Measurements from ENCODE around the gene TSACC.

Gene TSACC

GRCh38 chr1:156378557-156378956 lies 40.2 kb downstream of the TSACC start:
- POLR2A ChIA-PET: no interaction called here
- CTCF ChIA-PET: interaction anchor here (1.3 to 17.1 kb wide), 5 partner anchors 7 to 185 kb away, joined by 3 to 480 read pairs (median 4); no protein-coding TSS in a partner anchor
- no peak for DNase-seq (ENCODE audit: extremely low spot score)
- TF ChIP-seq CTCF (IDR thresholded peaks at IDR 0.05; ENCODE audit: control extremely low read depth, extremely low read depth, low read depth, missing control alignments): no peak

- no peak for TF ChIP-seq CTCF (IDR thresholded peaks at IDR 0.05; ENCODE audit: control extremely low read depth, extremely low read depth, low read depth, missing control alignments)
- POLR2A ChIA-PET: interaction anchor here (0.7 kb wide), 1 partner anchor 95 kb away, joined by 6 read pairs; no protein-coding TSS in a partner anchor
- CTCF ChIA-PET: interaction anchor here (1.3 to 17.1 kb wide), 3 partner anchors 10 to 71 kb away, joined by 3 to 480 read pairs (median 3); no protein-coding TSS in a partner anchor
- no peak for DNase-seq (ENCODE audit: extremely low spot score)
Measured at GRCh38 chr1:156379420-156380165, 41.3 kb downstream of the TSACC start.

GRCh38 chr1:156382561-156382960 lies 44.2 kb downstream of the TSACC start:
- CTCF ChIA-PET: interaction anchor here (0.7 to 17.1 kb wide), 14 partner anchors 10 to 262 kb away, joined by 3 to 480 read pairs (median 6); partner anchors contain the start of gene TTC24
- no peak for DNase-seq (ENCODE audit: extremely low spot score)
- TF ChIP-seq CTCF (IDR thresholded peaks at IDR 0.05; ENCODE audit: control extremely low read depth, extremely low read depth, low read depth, missing control alignments): no peak
- POLR2A ChIA-PET: no interaction called here

- CTCF ChIA-PET: interaction anchor here (1.0 to 17.1 kb wide), 14 partner anchors 10 to 261 kb away, joined by 3 to 480 read pairs (median 6); no protein-coding TSS in a partner anchor
- TF ChIP-seq CTCF (IDR thresholded peaks at IDR 0.05; ENCODE audit: control extremely low read depth, extremely low read depth, low read depth, missing control alignments): peak; percentile 97
- DNase-seq (ENCODE audit: extremely low spot score): peak; percentile 87
- POLR2A ChIA-PET: no interaction called here
Measured at GRCh38 chr1:156383023-156383422, 44.7 kb downstream of the TSACC start.

GRCh38 chr1:156384007-156384406 lies 45.7 kb downstream of the TSACC start:
- POLR2A ChIA-PET: no interaction called here
- no peak for TF ChIP-seq CTCF (IDR thresholded peaks at IDR 0.05; ENCODE audit: control extremely low read depth, extremely low read depth, low read depth, missing control alignments)
- no peak for DNase-seq (ENCODE audit: extremely low spot score)
- CTCF ChIA-PET: interaction anchor here (0.6 to 17.1 kb wide), 13 partner anchors 10 to 243 kb away, joined by 3 to 480 read pairs (median 55); partner anchors contain the start of gene RHBG

GRCh38 chr1:156384658-156385057 lies 46.3 kb downstream of the TSACC start:
- TF ChIP-seq CTCF (IDR thresholded peaks at IDR 0.05; ENCODE audit: control extremely low read depth, extremely low read depth, low read depth, missing control alignments): no peak
- POLR2A ChIA-PET: no interaction called here
- CTCF ChIA-PET: interaction anchor here (0.6 to 17.1 kb wide), 19 partner anchors 11 to 242 kb away, joined by 3 to 480 read pairs (median 16); partner anchors contain the start of gene RHBG
- DNase-seq (ENCODE audit: extremely low spot score): no peak

Measured in GM10248 (cell line).